ENCODE data around the gene ANKRD53. TPM values are rescaled to one million over a fixed set of nuclear protein-coding genes. Genes with fewer than 3 reads are reported as not detected.

The ANKRD53 gene
- total and polyA plus RNA-seq, 9 of the 15 experiments (the other 6 are each of a cell fraction or from before 2014, with no cell fraction given): 0.18 TPM; not detected in 8

- peak; percentile 57 to 94 (median 87) for TF ChIP-seq CTCF (IDR thresholded peaks at IDR 0.05 in 2 of 3, conservative IDR thresholded peaks at IDR 0.05 in 1 of 3; ENCODE audit: insufficient read depth in 2 of 3, low read depth in 1 of 3, low read length in 3 of 3)
- TF ChIP-seq RBBP5 (IDR thresholded peaks at IDR 0.05; ENCODE audit: borderline replicate concordance, insufficient read depth, low read length, poor library complexity, severe bottlenecking): peak; percentile 76
- peak in 1 of 3 experiments; percentile 69; a peak in 1 of 6 replicates for TF ChIP-seq ZBTB11 (CRISPR knock-in tag; IDR thresholded peaks at IDR 0.05)
- TF ChIP-seq CCNT2 (IDR thresholded peaks at IDR 0.05; ENCODE audit: borderline replicate concordance, extremely low read depth, insufficient read length, low read depth, low read length): peak; percentile 63
- TF ChIP-seq RB1 (IDR thresholded peaks at IDR 0.05; ENCODE audit: low read depth): peak; percentile 97
- TF ChIP-seq POLR2AphosphoS2 (IDR thresholded peaks at IDR 0.05; ENCODE audit: low read length): no peak
- peak in 1 of 2 experiments; percentile 98; a peak in 2 of 4 replicates for TF ChIP-seq ZNF639 (CRISPR knock-in tag; conservative IDR thresholded peaks at IDR 0.05 in 1 of 2, IDR thresholded peaks at IDR 0.05 in 1 of 2)
- no peak for TF ChIP-seq HNRNPUL1 (IDR thresholded peaks at IDR 0.05; ENCODE audit: low read length)
- no peak for TF ChIP-seq HMG20B (CRISPR knock-in tag; IDR thresholded peaks at IDR 0.05)
- no peak for TF ChIP-seq RBM22 (IDR thresholded peaks at IDR 0.05; ENCODE audit: low read depth, low read length, poor library complexity, severe bottlenecking)
- no peak for TF ChIP-seq ZNF217 (CRISPR knock-in tag; IDR thresholded peaks at IDR 0.05)
- TF ChIP-seq SP2 (IDR thresholded peaks at IDR 0.05; ENCODE audit: extremely low read depth, low read depth, low read length, poor library complexity, severe bottlenecking): peak; percentile 84
- no peak for TF ChIP-seq KLF6 (CRISPR knock-in tag; IDR thresholded peaks at IDR 0.05; ENCODE audit: borderline replicate concordance)
- no peak for TF ChIP-seq KAT7 (CRISPR knock-in tag; IDR thresholded peaks at IDR 0.05; ENCODE audit: borderline replicate concordance)
- no peak for TF ChIP-seq WHSC1 (IDR thresholded peaks at IDR 0.05; ENCODE audit: low read length)
- peak in 1 of 2 experiments; percentile 35; a peak in 1 of 4 replicates for TF ChIP-seq SIN3A (IDR thresholded peaks at IDR 0.05; ENCODE audit: borderline replicate concordance in 2 of 2, control insufficient read depth in 1 of 2, low read depth in 2 of 2, low read length in 2 of 2)
- TF ChIP-seq SMAD1 (IDR thresholded peaks at IDR 0.05; ENCODE audit: low read depth, low read length, partially characterized antibody): no peak
- TF ChIP-seq PHF8 (IDR thresholded peaks at IDR 0.05; ENCODE audit: borderline replicate concordance, low read length): peak; percentile 88; the same call in 1 of the 2 replicates
Measured at GRCh38 chr2:70994699-70995425, 16.4 kb downstream of the ANKRD53 start, which contains the start of gene TEX261 (continued).

All from K562 (cell line).